Hematopoietic multipotent progenitor cell treated with erythropoietin and hydrocortisone succinate and interleukin-3 and kit ligand, for 8 days (in vitro differentiated cells): ENCODE data around the gene RHOT2.

Experiments
- DNase-seq: peaks from one replicate; pipeline ENCODE4 v3.0.0-alpha.2; 2015

RHOT2 gene

DNA sequence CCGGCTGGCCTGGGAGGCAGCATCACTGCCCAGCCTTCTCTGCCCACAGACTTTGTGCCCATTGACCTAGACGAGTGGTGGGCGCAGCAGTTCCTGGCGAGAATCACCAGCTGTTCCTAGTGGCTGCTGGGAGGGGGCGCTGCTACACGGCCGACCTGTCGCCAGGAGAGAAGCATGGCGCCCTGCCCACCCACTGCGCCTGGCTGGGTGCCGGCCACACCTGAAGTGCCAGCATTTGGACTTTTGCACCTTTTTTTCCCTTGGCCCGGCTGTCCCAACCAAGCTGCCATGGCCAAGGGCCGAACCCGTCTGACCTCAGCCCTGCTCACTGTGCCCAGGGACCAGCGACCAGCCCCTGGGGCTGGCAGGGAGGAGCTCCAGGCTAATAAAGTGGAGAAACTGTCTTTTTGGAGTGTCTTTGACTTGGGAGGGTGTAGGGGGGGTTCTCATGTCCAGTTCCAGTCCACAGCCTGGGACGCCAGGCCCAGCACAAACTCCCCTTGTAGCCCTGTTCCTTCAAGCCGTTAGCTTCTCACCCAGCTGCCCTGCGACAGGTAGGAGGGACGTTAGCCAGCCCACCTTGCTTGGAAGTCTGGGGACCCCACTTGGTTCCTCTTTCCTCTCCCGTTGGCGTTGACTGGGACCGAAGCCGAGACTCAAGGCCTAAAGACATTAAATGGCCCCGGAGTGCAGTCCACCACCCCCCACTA is 19.7 kb upstream of the RHOT2 start:
- DNase-seq: peak; percentile 68

DNA sequence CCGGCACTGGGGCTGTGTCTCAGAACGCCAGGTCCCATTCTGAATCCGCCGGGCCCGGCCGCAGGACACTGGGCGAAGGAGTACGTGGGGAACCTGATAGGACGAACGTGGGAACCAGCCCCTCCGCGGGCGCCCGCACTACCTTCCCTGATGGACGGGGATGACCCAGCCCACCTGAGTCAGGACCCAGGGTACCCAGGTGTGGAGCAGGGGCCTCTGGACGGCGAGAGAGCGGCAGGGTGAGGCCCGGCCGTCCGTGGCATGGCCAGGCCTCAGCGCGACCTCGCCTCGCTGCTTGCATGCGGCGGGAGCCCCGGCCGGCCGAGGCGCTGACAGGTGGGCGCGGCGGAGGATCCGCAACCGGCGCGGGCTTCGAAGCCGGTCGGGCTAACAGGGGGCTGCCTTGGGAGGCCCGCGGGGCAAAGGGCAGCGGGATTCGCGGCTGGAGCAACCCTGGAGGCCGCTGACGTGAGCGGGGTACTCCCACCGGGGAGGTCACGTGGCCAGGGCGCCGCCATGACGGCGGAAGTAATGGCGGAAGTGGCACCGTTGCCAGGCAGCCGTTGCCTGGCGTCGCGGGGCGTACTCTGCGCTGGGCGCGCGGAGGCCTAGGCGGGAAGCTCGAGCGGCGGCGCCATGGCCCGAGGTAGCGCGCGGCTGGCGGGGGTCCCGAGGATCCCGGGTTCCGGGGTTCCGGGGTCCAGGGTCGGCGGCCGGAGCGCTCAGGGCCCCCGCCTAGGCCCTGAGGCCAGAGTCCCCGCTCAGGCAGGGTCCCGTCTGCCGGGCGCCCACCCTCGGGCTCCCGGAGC is 18.9 kb upstream of the RHOT2 start, which contains the start of gene WDR90:
Gene WDR90 (plus strand): TSS at position 585 of the 809 bp plus-strand sequence. CDS start 52 bp downstream, at position 637.
- DNase-seq: peak; percentile 95

DNA sequence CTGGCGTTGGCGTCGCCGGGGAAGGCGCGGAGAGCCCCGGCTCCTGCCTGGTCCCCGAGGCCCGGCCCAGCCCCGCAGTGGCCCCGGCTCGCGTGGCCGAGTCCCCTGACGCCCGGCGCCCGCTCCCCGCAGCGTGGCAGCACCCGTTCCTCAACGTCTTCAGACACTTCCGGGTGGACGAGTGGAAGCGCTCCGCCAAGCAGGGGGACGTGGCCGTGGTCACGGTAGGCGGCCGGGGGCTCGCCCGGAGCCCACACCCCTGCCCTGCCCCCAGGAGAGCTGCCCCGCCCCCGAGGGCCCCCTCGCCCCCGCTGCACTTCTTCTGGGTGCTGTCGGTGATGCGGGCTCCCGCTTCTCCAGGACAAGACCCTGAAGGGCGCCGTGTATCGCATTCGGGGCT is 18.3 kb upstream of the RHOT2 start:
- peak; percentile 48 for DNase-seq

- DNase-seq: no peak
Measured at GRCh38 chr16:651844-652243, 16.1 kb upstream of the RHOT2 start.

DNA sequence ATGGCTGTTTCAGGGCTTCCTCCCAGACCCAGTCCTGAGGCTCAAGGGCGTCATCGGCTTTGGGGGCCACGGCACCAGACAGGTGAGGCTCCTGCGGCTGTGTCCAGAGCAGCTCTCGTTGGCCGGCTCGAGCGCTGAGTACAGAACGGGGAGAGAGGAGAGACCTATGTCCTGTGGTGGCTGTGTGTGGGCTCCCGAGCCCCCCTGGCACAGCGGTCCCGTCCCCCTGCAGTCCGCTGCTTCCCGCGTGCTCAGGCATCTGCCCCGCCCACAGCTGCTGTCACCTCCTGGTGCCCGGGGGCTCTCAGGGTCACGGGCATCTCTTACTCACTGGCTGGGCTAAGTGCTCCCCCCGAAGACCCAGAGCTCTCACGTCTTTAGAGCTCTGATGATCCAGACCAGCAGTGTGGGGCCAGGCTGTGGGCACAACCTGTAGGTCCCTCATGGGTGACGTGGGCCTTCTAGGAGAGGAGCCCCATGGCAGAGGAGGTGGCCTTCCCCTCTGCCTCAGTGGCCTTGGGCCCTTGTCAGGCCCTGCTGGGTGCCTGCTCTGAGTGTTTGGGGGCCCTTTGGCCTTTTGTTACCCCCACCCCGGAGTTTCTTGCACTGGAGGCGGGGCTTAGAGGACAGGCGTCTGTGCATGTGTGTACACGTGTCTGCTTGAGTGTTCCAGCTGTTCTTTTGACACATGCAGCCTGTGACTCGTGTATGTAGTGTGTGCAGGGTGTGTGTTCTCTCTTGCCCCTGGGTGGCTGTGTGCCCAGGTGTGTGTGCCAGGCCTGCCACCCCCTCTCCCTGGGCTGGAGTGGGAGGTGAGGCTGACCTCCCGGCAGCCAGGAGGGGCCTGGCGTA is 15.3 kb upstream of the RHOT2 start:
- no peak for DNase-seq

- no peak for DNase-seq
Measured at GRCh38 chr16:654034-654433, 13.9 kb upstream of the RHOT2 start.

DNA sequence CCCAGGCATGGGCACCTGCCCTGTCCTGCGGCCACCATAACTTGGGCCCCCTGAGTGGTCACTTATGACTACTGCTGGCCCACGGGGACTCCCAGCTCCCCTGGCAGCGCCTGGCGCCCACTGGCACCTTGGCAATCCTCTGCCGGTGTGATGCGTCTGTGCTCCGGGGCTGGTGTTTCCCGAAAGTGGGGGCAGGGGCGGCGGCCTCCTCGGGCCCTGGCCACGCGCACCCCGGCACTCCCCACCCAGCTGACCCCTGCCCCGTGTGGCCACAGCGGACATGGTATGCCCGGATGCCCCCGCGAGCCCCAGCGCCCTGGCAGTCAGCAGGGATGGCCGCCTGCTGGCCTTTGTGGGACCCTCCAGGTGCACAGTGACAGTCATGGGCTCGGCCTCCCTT is 10.4 kb upstream of the RHOT2 start:
- no peak for DNase-seq

DNA sequence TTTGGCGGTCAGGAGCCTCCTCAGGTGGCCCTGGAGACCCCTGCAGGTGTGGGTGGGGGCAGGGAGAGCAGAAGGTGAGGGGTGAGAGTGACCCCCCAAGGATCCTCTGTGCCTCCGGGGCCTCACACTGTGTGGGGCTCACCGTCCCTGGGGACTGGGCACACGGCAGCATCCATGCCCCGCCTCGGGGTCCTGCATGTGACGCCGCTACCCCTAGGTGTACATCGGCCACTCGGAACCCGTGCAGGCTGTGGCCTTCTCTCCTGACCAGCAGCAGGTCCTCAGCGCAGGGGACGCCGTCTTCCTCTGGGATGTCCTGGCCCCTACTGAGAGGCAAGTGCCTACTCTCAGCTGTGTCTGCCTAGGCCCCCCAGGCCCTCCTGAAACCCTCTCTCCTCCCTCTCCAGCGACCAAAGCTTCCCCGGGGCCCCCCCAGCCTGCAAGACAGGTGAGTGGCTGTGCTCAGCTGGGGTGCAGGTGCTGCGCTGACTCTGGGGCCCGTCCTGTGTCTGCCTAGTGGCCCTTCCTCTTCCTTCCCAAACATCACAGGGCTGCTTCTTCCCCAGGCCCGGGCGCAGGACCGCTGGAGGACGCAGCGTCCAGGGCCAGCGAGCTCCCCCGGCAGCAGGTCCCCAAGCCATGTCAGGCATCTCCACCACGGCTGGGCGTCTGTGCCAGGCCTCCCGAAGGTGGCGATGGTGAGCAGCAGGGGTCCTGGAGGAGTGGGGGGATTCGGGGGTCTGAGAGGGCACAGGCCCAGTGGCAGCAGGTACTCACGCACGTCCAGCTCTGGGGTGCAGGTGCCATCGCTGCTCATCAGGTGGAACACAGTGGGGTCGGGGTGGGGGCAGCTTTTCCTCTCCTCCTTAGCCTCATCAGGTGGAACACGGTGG is 9.0 kb upstream of the RHOT2 start:
- no peak for DNase-seq

- no peak for DNase-seq
Measured at GRCh38 chr16:659618-660017, 8.3 kb upstream of the RHOT2 start.

DNA sequence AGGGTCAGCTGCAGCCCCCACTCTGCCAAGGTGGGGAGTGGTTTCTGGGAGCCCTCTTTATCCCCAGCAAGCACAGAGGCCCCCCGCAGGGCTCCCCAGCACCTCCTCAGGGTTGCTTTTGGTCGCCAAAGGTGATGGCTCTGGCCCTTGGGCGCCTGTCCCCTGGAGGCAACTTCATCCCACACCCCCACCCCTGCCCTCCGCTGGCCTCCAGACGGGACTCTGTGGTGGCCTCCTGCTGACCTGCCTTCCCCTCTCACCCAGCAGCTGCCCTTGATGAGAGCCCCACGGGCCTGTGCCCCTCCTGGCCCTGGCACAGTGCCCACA is 7.8 kb upstream of the RHOT2 start:
- DNase-seq: no peak

GRCh38 chr16:660459-661183 is 7.3 kb upstream of the RHOT2 start:
- peak; percentile 92 for DNase-seq

GRCh38 chr16:661184-661821 is 6.6 kb upstream of the RHOT2 start:
- DNase-seq: no peak

DNA sequence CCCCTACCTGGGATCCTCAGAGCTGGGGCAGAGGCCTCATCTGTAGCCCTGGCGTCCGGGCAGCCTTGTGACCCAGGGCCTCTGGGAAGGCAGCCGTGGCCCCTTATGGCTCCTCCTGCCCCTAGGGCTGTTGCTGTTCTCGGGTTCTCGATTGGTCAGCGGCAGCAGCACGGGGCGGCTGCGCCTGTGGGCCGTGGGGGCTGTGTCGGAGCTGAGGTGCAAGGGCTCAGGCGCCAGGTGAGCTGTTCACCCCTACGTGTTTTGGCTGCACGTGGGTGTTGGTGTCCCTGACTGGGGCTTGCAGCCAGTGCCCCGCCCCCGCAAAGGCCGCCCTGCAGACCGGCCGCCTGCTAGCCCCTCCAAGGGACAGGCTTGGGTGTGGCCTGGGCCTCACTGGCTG is 5.8 kb upstream of the RHOT2 start:
- no peak for DNase-seq

GRCh38 chr16:662597-662996 is 5.3 kb upstream of the RHOT2 start:
- no peak for DNase-seq

DNA sequence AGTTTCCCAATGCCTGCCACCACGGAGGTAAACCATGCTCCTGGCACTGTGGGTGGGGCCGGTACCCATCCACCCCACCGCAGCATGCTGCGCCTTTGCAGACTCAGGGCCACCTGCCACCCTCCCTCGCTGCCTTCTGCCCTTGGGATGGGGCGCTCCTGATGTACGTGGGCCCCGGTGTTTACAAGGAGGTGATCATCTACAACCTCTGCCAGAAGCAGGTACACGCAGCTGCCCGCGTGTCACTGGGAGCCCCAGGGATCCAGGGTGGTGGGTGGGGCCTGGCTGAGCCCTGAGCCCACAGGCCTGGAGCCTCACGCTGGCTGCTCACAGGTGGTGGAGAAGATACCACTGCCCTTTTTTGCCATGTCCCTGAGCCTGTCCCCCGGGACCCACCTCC is 1.4 kb upstream of the RHOT2 start:
- no peak for DNase-seq

DNA sequence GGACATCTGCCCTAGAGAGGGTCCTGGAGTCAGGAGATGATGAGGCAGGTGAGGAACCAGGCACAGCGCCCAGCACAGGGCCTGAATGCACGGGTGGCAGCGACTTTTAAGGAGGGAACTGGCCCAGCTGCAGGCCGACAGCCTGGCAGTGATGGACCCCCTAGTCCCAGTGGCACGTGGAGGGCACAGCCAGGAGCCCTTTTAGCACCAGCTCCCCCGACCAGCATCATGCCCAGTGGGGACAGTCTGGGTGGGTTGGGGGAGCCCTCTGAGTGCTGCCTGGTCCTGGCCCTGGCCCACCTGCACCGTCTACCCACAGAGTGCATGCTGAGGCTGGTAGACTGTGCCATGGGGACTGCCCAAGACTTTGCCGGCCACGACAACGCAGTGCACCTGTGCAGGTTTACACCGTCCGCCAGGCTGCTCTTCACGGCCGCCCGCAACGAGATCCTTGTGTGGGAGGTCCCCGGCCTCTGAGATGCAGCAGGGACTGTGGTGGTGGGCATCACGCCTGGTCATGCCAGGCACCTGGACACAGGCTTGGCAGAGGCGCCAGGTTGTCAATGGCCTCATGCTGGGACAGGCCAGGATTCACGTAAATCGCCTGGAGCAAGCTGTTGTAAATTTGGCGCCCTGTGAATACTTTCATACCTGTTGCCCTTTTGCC is 686 bp upstream of the RHOT2 start:
- no peak for DNase-seq

DNA sequence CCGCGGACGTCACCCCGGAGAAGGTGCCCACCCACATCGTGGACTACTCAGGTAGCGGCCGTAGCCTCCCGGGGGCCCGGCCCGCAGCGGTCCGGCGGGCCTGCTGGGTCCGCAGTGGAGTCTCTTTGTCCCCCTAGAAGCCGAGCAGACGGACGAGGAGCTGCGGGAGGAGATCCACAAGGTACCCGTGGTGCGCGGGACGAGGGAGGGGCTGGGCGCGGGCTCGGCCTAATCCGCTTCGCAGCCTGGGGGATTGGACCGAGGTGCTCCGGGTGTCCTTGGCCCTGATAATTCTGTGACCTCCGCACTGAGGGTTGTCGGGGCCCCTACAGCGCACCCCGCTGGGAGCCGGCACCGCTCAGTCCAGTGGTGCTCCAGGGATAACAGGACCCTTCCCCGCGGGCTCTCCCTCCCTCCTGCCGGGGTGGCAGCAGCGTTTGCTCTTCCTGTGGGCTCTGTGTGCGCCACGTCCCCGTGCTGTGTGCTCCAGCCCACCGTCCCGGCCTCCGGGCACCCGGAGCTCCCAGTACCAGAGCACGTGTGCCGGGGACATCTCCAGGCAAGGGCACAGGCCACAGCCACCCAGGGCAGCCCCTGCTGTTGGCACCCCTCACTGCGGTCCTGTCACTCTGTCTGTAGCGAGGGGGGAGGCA is 713 bp downstream of the RHOT2 start:
- DNase-seq: no peak

DNA sequence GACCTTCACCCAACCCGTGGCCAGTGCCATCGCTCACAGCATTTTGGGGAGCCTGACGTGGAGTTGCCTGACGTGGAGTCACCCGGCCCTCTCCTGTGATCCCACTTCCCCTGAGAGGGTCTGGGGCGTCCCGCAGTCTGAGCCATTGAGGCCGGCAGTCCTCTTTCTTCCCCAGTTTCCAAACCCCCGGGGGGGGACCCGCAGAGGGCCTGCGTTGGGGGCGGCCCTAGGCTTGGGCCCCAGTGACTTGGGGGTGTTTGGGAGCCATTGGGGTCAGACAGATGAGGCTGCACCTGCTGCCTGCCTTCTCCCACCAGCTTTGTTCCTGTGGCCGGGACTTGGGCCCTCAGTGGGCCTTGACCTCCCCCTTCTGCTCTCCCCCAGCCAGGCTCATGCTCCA is 1.7 kb downstream of the RHOT2 start:
- DNase-seq: no peak

DNA sequence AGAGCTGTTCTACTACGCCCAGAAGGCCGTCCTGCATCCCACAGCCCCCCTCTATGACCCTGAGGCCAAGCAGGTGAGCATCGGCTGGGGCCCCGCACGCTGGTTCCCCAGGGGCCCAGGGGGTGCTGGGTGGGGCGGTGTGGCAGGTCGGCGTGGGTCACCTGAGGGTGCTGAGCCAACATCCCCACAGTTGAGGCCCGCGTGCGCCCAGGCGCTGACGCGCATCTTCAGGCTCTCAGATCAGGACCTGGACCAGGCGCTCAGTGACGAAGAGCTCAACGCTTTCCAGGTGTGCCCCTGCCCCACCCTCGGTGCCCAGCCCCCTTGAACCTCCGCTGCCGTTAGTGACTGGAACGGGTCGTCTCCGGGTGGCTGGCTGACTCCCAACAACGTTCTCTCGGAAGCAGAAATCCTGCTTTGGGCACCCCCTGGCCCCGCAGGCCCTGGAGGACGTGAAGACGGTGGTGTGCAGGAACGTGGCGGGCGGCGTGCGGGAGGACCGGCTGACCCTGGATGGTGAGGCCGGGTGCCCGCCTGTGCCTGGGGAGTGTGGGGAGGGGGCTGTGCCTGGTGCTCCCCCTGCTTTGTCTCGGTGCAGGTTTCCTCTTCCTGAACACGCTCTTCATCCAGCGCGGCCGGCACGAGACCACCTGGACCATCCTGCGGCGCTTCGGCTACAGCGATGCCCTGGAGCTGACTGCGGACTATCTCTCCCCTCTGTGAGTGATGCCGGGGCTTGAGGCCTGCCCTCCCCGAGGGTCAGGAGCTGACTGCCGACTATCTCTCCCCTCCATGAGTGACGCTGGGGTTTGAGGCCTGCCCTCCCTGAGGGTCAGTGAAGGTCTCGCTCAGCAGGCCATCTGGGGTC is 2.8 kb downstream of the RHOT2 start:
- DNase-seq: no peak
